PC-3 (cell line): Measurements from ENCODE around the gene NLRP3. TPM values are rescaled to one million over a fixed set of nuclear protein-coding genes. Genes with fewer than 3 reads are reported as not detected.
A peak's percentile ranks its signal among the peaks of the same experiment; 100 is the strongest.

ENCODE experiments used
- ATAC-seq: fragments of 200-7000 bp; cut with Tn5 transposase; 2 replicates; pipeline ENCODE4 v1.9.1; 2020; ENCODE audit warnings: mild to moderate bottlenecking, moderate library complexity
- BruUV-seq: library from RNA; stranded (reverse); fragments of 400-500 nt; replicated peaks from 2 replicates; lab custom pipeline; 2021; lab: Mats Ljungman, UMichigan
- CTCF ChIA-PET: fragments of 300-600 bp; sonication (Branson Sonifier 250); formaldehyde crosslinking; loops from one replicate; lab custom pipeline; 2022; ENCODE audit warnings: antibody characterized with exemption; lab: Charles Lee
- POLR2A ChIA-PET: fragments of 300-600 bp; sonication (Branson Sonifier 250); formaldehyde crosslinking; loops from one replicate; lab custom pipeline; 2022; ENCODE audit warnings: antibody characterized with exemption; ENCODE audit not compliant: unreplicated experiment; lab: Charles Lee
- DNase-seq: peaks from one replicate; pipeline ENCODE4 v3.0.0-alpha.2; 2015
- H2AFZ ChIP-seq: fragments of 300-600 bp; sonication (generic); 2 replicates; pipeline ENCODE4 v1.6.0; 2016; ENCODE audit warnings: antibody characterized with exemption, low read length
- H3F3A ChIP-seq: fragments of 300-600 bp; sonication (generic); one replicate; pipeline ENCODE4 v1.6.0; 2017; ENCODE audit warnings: antibody characterized with exemption, low read length, control low read depth, mild to moderate bottlenecking; ENCODE audit not compliant: unreplicated experiment
- H3K27ac ChIP-seq: fragments of 300-600 bp; sonication (generic); 2 replicates; pipeline ENCODE4 v1.5.1; 2016; ENCODE audit warnings: mild to moderate bottlenecking, low read length
- H3K27me3 ChIP-seq: fragments of 300-600 bp; sonication (generic); 2 replicates; pipeline ENCODE4 v1.6.1; 2016; ENCODE audit warnings: low read length, mixed read lengths
- H3K36me3 ChIP-seq: fragments of 300-600 bp; sonication (generic); 2 replicates; pipeline ENCODE4 v1.6.1; 2016; ENCODE audit warnings: low read depth, mixed run types, low read length, mixed read lengths
- H3K4me1 ChIP-seq: fragments of 300-600 bp; sonication (generic); 2 replicates; pipeline ENCODE4 v1.5.1; 2016; ENCODE audit warnings: low read length; ENCODE audit not compliant: insufficient read depth
- H3K4me2 ChIP-seq: fragments of 300-600 bp; sonication (generic); 2 replicates; pipeline ENCODE4 v1.6.0; 2016; ENCODE audit warnings: low read length
- H3K4me3 ChIP-seq: fragments of 300-600 bp; sonication (generic); 2 replicates; pipeline ENCODE4 v1.5.1; 2016; ENCODE audit warnings: mild to moderate bottlenecking, low read length, mixed read lengths
- H3K79me2 ChIP-seq: fragments of 300-600 bp; sonication (generic); 2 replicates; pipeline ENCODE4 v1.6.1; 2017; ENCODE audit warnings: low read length, mixed read lengths
- H3K9ac ChIP-seq: fragments of 300-600 bp; sonication (generic); 2 replicates; pipeline ENCODE4 v1.6.0; 2016; ENCODE audit warnings: mild to moderate bottlenecking, low read length
- H3K9me2 ChIP-seq: fragments of 300-600 bp; sonication (generic); replicated peaks from 2 replicates; pipeline ENCODE4 v1.6.1; 2016; ENCODE audit warnings: mixed run types, low read length, mixed read lengths
- H3K9me3 ChIP-seq: fragments of 300-600 bp; sonication (generic); 2 replicates; pipeline ENCODE4 v1.6.1; 2016; ENCODE audit warnings: low read length, mixed read lengths
- H4K20me1 ChIP-seq: fragments of 300-600 bp; sonication (generic); 2 replicates; pipeline ENCODE4 v1.6.1; 2016; ENCODE audit warnings: low read length, mixed read lengths
- EZH2 ChIP-seq: fragments of 300-600 bp; sonication (generic); IDR thresholded peaks from one replicate; pipeline ENCODE4 v1.6.1; 2017; ENCODE audit warnings: antibody characterized with exemption, mild to moderate bottlenecking, low read length; ENCODE audit not compliant: unreplicated experiment
- EZH2phosphoT487 ChIP-seq: fragments of 300-600 bp; sonication (generic); IDR thresholded peaks from 2 replicates; pipeline ENCODE4 v1.6.1; 2018; ENCODE audit warnings: mild to moderate bottlenecking, antibody characterized with exemption, low read length, borderline replicate concordance
- intact Hi-C: fragments of 100-400 bp; cut with micrococcal nuclease; formaldehyde crosslinking; loops from 2 replicates; pipeline ENCODE4 v1.9.0; 2023
- total RNA-seq: library from RNA; depleted of rRNA; stranded (reverse); fragments of >200 nt; gene quantifications from 2 replicates; pipeline ENCODE4 v1.2.3, GENCODE V29; 2014
- TF ChIP-seq, protein P1 (sequence below): fragments of 300-600 bp; sonication (generic); conservative IDR thresholded peaks from 2 replicates; pipeline ENCODE4 v1.5.1; 2017; ENCODE audit warnings: antibody characterized with exemption, low read depth, mild to moderate bottlenecking, low read length

The NLRP3 gene
- total RNA-seq, 1 experiment from 2014 or later = 0.40 TPM

DNA sequence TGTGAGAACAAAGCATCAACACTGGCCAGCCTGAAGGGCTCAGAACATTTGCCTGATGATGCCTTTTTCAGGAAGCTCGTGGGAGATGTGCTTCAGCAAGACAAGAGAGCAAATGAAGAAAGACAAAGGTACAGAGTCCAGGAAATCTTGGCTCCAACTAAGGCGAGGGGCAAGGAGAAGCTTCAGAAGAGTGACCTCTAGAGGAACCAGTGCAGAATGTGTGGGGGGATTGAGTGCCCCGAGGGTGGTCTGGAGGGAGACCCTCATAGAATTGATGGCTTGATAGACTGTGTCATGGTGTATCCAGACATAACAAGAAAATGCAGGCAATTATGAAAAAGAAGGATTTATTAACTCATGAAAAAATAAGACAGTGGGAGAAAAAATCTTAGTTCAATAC is 15.3 kb upstream of the NLRP3 start:
- H3K27ac ChIP-seq = peak overlapping the region; percentile 81

DNA sequence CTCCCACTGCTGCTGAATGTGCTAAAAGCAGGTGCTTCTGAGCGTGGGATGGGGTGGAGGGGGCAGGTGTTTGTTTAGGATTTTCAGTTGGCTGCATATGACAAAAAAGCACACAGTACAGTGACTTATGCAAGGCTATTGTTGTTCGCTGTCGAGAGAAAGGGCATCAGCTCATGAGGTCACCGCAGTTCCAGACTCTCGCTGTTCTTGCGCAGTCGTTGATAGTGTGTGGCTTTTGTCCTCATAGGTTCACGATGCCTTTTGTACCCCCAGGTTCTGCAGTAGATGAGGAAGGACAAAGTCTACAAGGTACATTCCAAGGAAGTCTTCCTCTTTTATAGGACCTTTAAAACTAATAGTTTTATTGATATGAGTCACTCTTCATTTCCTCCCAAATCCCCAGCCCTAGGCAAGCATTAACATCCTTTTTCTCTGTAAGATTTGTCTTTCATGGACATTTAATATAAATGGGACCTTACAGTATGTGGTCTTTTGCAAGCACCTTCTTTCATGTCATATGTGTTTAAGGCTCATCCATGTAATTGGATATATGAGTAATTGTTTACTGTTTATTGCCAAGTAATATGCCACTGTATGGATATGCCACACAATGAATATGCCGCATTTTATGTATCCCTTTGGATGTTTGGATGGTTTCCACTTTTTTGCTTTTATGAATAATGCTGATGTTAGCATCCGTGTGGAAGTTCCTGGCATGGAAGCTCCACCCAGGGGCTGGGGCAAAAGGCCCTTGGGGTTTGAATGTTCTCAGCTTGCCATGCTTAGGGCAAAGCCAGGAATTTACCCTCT is 14.5 kb upstream of the NLRP3 start:
- Histone ChIP-seq H3K36me3 (no peaks in the 10 kb centered on the region), H3K9me3 (no peaks in the 10 kb centered on the region), H3K9me2 (no peaks in the 10 kb centered on the region), H3K27ac (peak overlapping the region; percentile 81), H3K4me3 (peak overlapping the region; percentile 25), H3K4me2 (peak overlapping the region; percentile 71), H3F3A (peaks cover 17% of the 10 kb centered on the region), H3K27me3 (no peaks in the 10 kb centered on the region), H2AFZ (peak overlapping the region; percentile 34), H4K20me1 (no peaks in the 10 kb centered on the region), H3K4me1 (peaks cover 31% of the 10 kb centered on the region), H3K79me2 (no peaks in the 10 kb centered on the region), H3K9ac (peak overlapping the region; percentile 29)
- no TSS peak for BruUV-seq
- ATAC-seq (peak; percentile 78), DNase-seq (peak; percentile 98)
- TF ChIP-seq, protein P1, sequence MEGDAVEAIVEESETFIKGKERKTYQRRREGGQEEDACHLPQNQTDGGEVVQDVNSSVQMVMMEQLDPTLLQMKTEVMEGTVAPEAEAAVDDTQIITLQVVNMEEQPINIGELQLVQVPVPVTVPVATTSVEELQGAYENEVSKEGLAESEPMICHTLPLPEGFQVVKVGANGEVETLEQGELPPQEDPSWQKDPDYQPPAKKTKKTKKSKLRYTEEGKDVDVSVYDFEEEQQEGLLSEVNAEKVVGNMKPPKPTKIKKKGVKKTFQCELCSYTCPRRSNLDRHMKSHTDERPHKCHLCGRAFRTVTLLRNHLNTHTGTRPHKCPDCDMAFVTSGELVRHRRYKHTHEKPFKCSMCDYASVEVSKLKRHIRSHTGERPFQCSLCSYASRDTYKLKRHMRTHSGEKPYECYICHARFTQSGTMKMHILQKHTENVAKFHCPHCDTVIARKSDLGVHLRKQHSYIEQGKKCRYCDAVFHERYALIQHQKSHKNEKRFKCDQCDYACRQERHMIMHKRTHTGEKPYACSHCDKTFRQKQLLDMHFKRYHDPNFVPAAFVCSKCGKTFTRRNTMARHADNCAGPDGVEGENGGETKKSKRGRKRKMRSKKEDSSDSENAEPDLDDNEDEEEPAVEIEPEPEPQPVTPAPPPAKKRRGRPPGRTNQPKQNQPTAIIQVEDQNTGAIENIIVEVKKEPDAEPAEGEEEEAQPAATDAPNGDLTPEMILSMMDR = no peak
- TF ChIP-seq EZH2 (no peak), EZH2phosphoT487 (no peak)
- ChIA-PET POLR2A (no interaction called here), CTCF (interaction anchor here (0.5 to 1.1 kb wide), 6 partner anchors 11 to 47 kb away, joined by 3 to 11 read pairs (median 4); no protein-coding TSS in a partner anchor)
- intact Hi-C loops = loop anchor here (1.0 kb wide), 2 partner anchors 47 to 81 kb away; no protein-coding TSS in a partner anchor

More for the DNA sequence above, 15.3 kb upstream of the NLRP3 start:
- Histone ChIP-seq H3K9me2 (no peaks in the 10 kb centered on the region), H3K9me3 (no peaks in the 10 kb centered on the region), H3K27me3 (no peaks in the 10 kb centered on the region), H3K36me3 (no peaks in the 10 kb centered on the region), H3K4me2 (peak overlapping the region; percentile 71), H2AFZ (no peak overlapping the region), H3K9ac (no peak overlapping the region), H4K20me1 (no peaks in the 10 kb centered on the region), H3K4me3 (peak overlapping the region; percentile 6; the same call in 1 of the 2 replicates), H3K4me1 (peaks cover 31% of the 10 kb centered on the region), H3F3A (peaks cover 17% of the 10 kb centered on the region), H3K79me2 (no peaks in the 10 kb centered on the region)
- ATAC-seq = no peak
- no TSS peak for BruUV-seq
- DNase-seq = no peak
- ChIA-PET POLR2A (no interaction called here), CTCF (interaction anchor here (0.6 kb wide), 1 partner anchor 19 kb away, joined by 3 read pairs; no protein-coding TSS in a partner anchor)
- TF ChIP-seq, protein P1 = peak; percentile 62
- no peak for TF ChIP-seq EZH2phosphoT487
- intact Hi-C loops = loop anchor here (1.0 kb wide), 2 partner anchors 48 to 82 kb away; no protein-coding TSS in a partner anchor
